ENCODE data around the gene LHFPL6.

- TF ChIP-seq, protein P1, sequence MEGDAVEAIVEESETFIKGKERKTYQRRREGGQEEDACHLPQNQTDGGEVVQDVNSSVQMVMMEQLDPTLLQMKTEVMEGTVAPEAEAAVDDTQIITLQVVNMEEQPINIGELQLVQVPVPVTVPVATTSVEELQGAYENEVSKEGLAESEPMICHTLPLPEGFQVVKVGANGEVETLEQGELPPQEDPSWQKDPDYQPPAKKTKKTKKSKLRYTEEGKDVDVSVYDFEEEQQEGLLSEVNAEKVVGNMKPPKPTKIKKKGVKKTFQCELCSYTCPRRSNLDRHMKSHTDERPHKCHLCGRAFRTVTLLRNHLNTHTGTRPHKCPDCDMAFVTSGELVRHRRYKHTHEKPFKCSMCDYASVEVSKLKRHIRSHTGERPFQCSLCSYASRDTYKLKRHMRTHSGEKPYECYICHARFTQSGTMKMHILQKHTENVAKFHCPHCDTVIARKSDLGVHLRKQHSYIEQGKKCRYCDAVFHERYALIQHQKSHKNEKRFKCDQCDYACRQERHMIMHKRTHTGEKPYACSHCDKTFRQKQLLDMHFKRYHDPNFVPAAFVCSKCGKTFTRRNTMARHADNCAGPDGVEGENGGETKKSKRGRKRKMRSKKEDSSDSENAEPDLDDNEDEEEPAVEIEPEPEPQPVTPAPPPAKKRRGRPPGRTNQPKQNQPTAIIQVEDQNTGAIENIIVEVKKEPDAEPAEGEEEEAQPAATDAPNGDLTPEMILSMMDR (IDR thresholded peaks at IDR 0.05) = no peak
- no peak for TF ChIP-seq CEBPB (IDR thresholded peaks at IDR 0.05)
- TF ChIP-seq RFX5 (IDR thresholded peaks at IDR 0.05) = no peak
- no peak for TF ChIP-seq RAD21 (conservative IDR thresholded peaks at IDR 0.05 in 1 of 2, IDR thresholded peaks at IDR 0.05 in 1 of 2)
- no peak for TF ChIP-seq EP300 (IDR thresholded peaks at IDR 0.05)
- no peak for TF ChIP-seq MAFK (IDR thresholded peaks at IDR 0.05; ENCODE audit: partially characterized antibody)
- no peak for TF ChIP-seq JUNB (IDR thresholded peaks at IDR 0.05)
- no peak for TF ChIP-seq ELK1 (IDR thresholded peaks at IDR 0.05; ENCODE audit: low read depth, low read length)
Measured at GRCh38 chr13:39321574-39321973, 281.4 kb downstream of the LHFPL6 start.
